ENCODE results near the gene RAB3D.
"Not testable (repeated sequence)": the region's sequence is repeated elsewhere in the genome, so short reads cannot be mapped to it uniquely, and the experiment has no call there.

RAB3D gene

GRCh38 chr19:11338121-11338520, 1.3 kb downstream of the RAB3D start:
- DNase-seq (ENCODE audit: low read depth), result no peak

DNA sequence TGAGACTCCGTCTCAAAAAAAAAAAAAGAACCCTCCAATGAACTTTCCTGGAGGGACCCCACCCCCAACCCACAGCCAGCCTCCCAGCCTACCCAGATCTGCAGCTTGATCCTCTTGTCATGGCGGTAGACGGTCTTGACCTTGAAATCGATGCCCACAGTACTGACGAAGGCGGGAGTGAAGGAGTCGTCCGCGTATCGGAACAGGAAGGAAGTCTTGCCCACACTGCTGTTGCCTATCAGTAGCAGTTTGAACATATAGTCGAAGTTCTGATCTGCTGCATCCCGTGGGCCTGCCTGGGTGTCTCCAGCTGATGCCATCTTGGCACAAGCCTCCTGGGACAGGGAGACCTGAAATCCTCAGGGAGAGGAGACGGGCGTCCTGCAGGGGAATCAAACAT, 2.4 kb downstream of the RAB3D start:
- DNase-seq (ENCODE audit: low read depth), result no peak

DNA sequence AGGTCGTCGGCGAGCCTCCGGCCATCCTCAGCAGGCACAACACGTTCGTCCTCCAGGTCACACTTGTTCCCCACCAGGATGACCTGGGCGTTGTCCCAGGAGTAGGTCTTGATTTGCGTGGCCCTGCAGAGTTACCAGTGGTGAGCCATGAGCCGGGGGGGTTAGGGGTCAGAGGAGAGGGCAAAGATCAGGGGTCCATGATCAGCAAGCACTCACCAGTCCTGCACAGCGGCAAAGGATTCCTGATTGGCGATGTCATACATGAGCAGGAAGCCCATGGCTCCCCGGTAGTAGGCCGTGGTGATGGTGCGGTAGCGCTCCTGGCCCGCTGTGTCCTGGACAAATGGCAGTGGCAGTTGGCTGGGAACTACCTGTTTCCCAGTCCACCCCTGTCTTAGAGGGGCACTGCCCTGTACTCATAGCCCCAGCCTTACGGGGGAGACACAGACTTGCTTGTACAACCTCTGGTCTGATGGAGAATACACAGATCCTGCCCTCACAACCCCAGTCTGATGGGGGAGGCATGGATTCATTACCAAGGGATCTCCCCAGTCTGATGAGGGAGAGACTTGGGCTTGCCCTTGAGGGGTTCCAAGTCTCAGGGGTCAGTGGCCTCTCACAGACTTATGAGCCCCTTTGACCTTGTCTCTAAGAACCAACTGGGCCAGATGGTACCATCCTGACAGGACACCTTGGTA, 3.9 kb downstream of the RAB3D start:
- no peak for DNase-seq (ENCODE audit: low read depth)

DNA sequence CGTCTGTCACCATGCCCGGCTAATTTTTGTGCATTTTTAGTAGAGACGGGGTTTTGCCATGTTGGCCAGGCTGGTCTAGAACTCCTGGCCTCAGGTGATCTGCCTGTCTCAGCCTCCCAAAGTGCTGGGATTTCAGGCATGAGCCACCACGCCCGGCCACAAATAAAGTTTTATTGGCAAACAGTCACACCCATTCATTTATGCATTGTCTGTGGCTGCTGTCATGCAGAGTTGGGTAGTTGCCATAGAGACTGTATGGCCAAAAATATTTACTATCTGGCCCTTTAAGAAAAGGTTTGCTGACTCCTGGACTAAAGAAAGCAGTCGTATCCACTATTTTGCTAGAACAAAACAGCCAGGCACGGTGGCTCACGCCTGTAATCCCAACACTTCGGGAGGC, 5.6 kb downstream of the RAB3D start:
- not testable (repeated sequence) for DNase-seq (ENCODE audit: low read depth)

DNA sequence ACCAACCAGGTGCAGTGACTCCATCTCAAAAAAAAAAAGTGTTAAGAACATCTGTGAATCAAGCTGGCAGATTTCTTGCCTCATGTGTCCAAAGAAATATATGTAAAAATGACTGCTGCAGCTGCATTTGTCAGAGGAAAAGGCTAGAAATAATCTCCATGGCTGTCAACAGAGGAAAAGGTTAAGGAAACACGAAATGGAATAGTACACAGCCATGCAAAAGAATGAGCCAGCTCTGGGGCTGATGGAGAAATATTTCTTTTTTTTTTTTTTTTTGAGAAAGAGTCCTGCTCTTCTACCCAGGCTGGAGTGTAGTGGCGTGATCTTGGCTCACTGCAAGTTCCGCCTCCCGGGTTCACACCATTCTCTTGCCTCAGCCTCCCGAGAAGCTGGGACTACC, 6.6 kb downstream of the RAB3D start:
- no peak for DNase-seq (ENCODE audit: low read depth)

DNA sequence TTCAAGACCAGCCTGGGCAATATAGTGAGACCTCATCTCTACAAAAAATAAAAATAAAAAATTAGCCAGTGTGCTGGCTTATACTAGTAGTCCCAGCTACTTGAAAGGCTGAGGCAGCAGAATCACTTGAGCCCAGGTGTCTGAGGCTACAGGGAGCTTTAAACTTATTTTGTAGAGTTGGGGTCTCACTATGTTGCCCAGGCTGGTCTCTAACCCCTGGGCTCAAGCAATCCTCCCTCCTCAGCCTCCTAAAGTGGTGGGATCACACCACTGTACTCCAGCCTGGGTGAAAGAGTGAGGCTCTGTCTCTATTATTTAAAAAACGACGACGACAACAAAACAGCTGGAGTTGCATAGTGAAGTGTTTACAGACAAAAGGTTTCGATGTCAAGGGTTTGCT, 8.0 kb downstream of the RAB3D start:
- DNase-seq (ENCODE audit: low read depth), result no peak

DNA sequence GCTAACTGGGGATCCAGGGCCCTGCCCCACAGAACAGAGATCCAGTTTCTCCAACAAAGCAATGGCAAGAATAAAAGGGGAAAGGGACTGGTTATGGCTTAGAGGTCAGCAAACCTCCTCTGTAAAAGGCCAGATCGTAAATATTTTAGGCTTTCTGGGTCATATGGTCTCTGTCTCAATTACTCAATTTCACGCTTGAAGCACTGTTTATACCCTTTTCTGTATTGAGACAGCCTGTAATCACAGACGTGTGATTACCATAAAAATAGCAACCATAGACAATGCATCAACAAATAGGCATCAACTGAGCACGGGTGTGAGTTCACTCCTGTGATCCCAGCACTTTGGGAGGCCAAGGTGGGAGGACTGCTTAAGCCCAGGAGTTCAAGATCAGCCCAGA, 9.3 kb downstream of the RAB3D start:
- no peak for DNase-seq (ENCODE audit: low read depth)

DNA sequence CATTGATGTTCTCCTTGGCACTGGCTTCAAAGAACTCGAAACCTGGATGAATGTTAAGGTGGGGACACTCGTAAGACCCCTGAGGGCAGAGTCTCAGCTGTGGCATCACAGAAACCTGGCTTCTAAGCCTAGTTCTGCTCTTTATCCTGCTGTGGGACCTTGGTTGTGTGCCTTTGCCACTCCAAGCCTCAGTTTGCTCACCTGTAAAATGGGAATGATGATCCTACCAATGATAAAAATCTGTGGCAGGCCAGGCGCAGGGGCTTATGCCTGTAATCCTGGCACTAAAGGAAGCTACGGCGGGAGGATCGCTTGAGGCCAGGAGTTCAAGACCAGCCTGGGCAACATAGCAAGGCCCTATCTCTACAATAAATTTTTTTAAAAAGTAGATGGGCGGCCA, 13.9 kb downstream of the RAB3D start:
- no peak for DNase-seq (ENCODE audit: low read depth)

- DNase-seq (ENCODE audit: low read depth), result no peak
Observed at GRCh38 chr19:11324748-11325389, 14.6 kb downstream of the RAB3D start.

DNA sequence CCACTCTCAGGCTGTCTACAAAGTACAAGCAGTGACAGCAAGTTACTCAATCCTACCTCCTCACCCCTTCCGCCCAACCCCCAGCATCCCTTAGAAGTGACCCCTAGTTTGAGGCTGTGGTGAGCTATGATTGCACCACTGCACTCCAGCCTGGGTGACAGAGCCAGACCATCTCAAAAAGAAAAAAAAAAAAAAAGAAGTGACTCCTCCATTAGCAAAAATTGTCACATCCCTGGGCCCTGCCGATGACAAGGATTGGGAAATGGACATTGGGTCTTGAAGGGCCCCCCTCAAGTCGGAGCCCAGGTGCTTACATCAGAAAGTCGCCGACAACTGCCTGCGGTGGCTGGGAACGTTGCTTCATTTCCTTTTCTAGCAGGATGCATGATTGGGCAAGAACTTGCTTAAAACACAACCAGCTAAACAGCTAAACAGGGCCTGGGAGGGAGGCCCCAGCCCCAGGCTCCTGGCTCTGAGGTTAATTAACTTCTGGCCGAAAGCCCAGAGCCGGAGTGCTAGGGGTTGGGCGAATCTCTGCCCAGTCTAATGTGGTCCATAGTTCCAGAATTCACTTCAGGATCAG, 15.3 kb downstream of the RAB3D start:
- peak; percentile 95 for DNase-seq (ENCODE audit: low read depth)

DNA sequence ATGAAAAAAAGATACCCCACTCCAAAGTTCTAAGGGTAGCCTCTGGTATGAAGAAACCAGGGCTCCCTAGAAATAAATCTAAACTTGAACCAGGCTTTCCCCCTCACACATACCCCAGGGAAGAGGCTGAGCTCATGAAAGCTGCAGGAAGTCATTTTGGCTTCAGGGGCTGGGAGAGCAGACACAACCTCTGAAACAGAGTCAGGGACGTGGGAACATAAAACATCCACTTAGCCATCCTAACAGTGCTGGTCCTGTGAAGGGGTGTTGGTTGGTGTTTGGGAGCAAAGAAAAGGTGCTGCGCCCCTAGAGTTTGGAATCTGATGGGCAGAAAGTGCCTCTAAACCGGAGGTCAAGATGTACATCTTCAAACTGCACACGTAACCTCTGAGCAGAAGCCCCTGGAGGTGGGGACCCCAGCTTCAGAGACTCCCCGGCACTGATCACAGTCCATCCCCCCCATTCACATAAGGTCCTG, 15.8 kb downstream of the RAB3D start:
- no peak for DNase-seq (ENCODE audit: low read depth)

DNA sequence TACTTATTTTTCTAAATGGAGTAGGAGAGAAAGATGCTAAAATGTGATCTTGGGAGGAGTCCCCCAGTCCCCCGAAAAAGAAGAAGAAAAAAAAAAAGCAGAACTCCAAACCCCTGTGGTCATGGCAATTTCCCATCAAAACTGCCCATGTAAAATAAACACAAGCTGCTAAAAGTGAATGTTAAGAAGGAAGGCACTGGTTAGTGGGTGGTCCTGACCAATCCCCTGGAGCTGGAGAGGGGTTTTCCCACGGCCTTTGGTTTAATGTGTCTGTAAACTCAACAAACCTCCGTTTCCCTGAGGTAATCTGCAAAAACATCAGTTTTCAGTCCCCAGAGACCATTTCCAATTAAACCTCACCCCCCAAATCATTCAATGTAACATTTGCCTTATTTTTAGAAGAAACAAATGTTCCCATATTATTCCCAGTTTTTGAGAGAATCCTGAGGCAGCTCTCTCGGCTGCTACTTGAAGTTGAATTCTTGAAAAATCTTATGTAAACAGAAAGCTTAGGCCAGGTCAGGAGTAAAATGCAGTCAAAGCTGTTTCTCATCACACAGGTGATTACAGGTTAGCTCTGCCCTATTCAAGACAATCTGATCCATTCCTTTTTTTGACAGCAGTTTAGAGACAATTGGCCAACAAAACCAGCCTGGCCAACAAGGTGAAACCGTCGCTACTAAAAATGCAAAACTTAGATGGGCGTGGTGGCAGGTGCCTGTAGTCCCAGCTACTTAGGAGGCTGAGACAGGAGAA, 17.0 kb downstream of the RAB3D start:
- DNase-seq (ENCODE audit: low read depth), result no peak

DNA sequence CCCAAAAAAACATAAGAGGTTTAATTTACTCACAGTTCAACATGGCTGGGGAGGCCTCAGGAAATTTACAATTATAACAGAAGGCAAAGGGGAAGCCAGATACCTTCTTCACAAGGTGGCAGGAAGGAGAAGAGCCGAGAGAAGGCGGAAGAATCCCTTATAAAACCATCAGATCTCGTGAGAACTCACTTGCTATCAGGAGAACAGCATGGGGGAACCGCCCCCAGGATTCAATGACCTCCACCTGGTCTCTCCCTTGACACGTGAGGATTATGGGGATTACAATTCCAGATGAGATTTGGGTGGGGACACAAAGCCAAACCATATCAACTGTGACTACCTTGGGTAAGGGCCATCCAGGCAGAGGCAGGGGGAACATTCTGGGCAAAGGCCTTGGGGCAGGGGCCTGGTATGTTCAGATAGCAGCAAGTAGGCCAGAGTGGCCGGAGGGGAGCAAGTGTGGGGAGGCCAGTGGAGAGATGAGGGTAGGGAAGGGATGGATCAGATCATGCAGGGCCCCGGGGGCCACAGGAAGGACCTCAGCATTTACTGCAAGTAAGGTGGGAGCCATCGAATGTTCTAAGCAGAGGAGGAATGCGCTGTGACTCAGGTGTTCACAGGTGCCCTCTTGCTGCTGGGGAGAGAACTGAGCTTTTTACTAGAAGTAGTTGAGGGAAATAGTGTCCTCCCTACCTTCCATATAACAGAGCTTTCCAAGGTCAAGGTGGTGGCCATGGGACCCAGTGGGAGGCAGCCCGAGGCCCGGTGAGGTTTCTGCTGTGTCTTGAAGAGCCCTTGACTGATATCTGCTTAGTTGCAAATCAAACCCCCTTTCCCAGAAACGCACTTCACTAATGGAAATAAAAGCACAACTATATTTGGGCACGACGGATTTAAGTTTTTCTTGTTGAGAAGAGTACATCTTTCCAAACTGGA, 18.0 kb downstream of the RAB3D start:
- no peak for DNase-seq (ENCODE audit: low read depth)

GRCh38 chr19:11320278-11320995, 19.0 kb downstream of the RAB3D start:
- not testable (repeated sequence) for DNase-seq (ENCODE audit: low read depth)

DNA sequence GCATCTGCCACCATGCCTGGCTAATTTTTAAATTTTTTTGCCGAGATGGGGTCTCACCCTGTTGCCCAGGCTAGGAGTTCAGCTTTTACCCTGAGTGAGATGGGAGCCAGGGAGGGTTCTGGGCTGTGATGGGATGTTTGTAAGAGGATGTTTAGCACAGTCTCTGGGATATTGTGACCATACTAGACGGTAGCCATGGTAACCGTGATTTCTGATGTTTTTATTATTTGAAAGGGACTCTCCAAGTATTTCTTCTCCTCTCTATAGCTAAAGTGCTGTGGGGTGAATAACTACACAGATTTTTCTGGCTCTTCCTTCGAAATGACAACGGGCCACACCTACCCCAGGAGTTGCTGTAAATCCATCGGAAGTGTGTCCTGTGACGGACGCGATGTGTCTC, 33.1 kb downstream of the RAB3D start:
- DNase-seq (ENCODE audit: low read depth), result no peak

DNA sequence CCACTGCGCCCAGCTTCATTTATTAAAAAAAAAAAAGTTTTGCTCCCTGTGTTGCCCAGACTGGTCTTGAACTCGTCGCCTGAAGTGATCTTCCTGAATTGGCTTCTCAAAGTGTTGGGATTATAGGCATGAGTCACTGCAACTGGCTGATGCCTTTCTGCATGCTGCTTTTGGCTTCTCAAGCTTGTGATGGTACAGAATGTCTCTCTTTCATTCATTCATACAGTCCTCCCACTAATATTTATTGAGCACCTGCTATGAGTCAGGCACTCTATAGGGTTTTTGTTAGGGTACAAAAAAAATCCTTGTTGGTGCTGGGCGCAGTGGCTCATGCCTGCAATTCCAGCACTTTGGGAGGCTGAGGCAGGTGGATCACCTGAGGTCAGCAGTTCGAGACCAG, 34.5 kb downstream of the RAB3D start:
- DNase-seq (ENCODE audit: low read depth), result no peak

DNA sequence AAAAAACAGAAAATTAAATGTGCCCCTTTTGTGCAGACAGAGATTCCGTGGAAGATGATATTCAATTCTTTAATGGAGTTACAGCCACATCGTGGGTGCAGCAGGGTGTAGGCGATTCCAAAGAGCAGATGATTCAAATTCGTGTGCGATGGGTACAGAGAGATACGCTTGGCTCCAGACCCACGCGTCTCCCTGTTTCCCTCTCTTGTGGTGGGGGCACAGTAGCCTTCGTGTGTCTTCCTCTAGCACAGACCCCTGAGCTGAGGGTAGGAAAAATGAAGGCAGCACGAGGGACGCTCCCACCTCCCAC, 38.7 kb downstream of the RAB3D start:
- DNase-seq (ENCODE audit: low read depth), result no peak

DNA sequence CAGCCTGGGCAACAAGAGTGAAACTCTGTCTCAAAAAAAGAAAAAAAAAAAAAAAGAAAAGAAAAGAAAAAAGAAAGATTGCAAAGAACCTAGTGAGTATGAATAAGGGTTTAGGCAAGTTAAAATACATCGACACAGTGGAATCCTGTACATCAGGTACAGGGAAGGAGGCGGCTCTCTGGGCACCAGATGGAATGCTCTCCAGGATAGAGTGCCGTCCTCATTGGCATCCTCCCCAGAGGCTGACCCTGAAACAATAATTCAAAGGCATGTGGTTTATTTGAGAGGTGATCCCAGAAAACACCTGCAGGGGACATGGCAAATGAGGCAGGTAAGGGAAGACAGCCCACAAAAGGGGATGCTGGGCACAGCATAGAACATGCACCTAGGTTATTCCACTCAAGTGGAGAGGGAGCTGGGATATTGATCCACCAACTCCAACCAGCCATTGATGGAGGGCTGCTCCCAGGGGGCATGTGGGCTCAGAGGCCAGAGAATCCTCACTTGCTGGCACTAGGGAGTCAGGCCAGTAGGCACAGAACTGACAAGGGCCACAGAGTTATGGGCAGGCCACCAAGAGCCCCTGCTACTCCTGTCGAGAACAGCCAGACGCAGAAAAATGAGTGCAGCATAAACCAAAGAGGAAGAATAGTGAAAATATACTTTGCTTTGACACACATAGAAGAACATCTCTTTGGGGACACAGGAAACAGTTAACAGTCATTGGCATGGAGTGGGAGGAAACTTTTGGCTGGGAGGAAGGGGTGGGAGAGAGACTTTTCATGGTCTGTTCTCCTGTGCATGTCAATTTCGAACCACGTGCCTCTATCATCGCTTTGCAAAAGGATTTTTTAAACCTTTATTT, 39.3 kb downstream of the RAB3D start:
- no peak for DNase-seq (ENCODE audit: low read depth)

DNA sequence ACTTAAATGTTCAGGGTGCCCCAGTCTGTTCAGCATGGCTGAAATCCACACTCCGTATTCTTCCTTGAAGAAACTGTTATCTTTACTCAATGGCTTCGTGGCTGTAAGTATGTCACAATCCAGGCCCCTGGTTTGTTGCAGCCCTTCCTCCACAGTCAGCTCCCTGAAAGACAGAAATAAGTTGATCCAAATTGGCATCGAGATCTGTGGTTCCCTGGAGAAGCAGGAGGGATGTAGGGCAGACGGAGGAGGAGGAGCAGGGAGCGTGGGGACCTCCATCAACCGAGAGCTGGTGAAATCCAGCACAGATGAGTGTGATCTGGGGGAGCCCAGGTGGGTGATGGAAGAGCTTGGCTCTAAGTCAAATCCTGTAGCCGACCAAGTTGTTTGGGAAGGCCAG, 43.2 kb downstream of the RAB3D start:
- no peak for DNase-seq (ENCODE audit: low read depth)

- no peak for DNase-seq (ENCODE audit: low read depth)
Observed at GRCh38 chr19:11295665-11296245, 43.7 kb downstream of the RAB3D start, which contains the start of gene TSPAN16. Gene TSPAN16 (plus strand): TSS chr19:11296160. CDS start chr19:11296298, 138 bp downstream.

All from GM04504 (cell line).